Gastrocnemius medialis (tissue), 4 donors: ENCODE measurements around the gene TRPC3. TPM values are rescaled to one million over a fixed set of nuclear protein-coding genes. Genes with fewer than 3 reads are reported as not detected.

ENCODE experiments used
- ATAC-seq, 2 donors: fragments of 150-250 bp; one replicate each; pipeline ENCODE4 v1.9.1; 2016
- DNase-seq, 2 donors: peaks; one replicate each; pipeline ENCODE4 v3.0.0-alpha.2; 2019
- H3K27ac ChIP-seq, 4 donors: fragments of 200-600 bp; sonication (generic); 1 replicate in 1 of 4; 2 replicates in 3 of 4; pipeline ENCODE4 v1.5.1; 2016 to 2018; ENCODE audit warnings: mild to moderate bottlenecking in 2 of 4, moderate library complexity in 1 of 4
- H3K27me3 ChIP-seq, 3 donors: fragments of 200-600 bp; sonication (generic) in 2 of 3; 1 replicate in 1 of 3; 2 replicates in 2 of 3; pipeline versions ENCODE4 v1.5.1 to v1.6.0; 2016 to 2019; ENCODE audit warnings: mild to moderate bottlenecking in 1 of 3, moderate library complexity in 1 of 3
- H3K36me3 ChIP-seq, 2 donors: fragments of 200-600 bp; sonication (generic) in 1 of 2; one replicate each; pipeline ENCODE4 v1.5.1; 2017 to 2018
- H3K4me1 ChIP-seq, 2 donors: fragments of 200-600 bp; sonication (generic) in 1 of 2; one replicate each; pipeline ENCODE4 v1.5.1; 2016 to 2017; ENCODE audit warnings: mild to moderate bottlenecking in 2 of 2
- H3K4me3 ChIP-seq, 4 donors: fragments of 200-600 bp; sonication (generic) in 3 of 4; 1 replicate in 1 of 4; 2 replicates in 3 of 4; pipeline ENCODE4 v1.5.1; 2016 to 2019; ENCODE audit warnings: mild to moderate bottlenecking in 2 of 4
- H3K9me3 ChIP-seq, 3 donors: fragments of 200-600 bp; sonication (generic) in 2 of 3; 1 replicate in 1 of 3; 2 replicates in 2 of 3; pipeline ENCODE4 v1.5.1; 2016 to 2019
- CTCF ChIP-seq, 5 experiments: fragments of 450-650 bp in 3 of 5; fragments of 200-600 bp in 2 of 5; sonication (generic) in 2 of 5; IDR thresholded peaks in 4 of 5; conservative IDR thresholded peaks in 1 of 5; 1 replicate in 4 of 5; 2 replicates in 1 of 5; pipeline ENCODE4 v1.5.1; 2016 to 2019; ENCODE audit warnings: antibody characterized with exemption in 5 of 5, mild to moderate bottlenecking in 3 of 5, moderate library complexity in 3 of 5
- POLR2A ChIP-seq, 2 donors: fragments of 450-650 bp; IDR thresholded peaks; one replicate each; pipeline ENCODE4 v1.6.1; 2017; ENCODE audit warnings: antibody characterized with exemption in 2 of 2, mild to moderate bottlenecking in 2 of 2, moderate library complexity in 2 of 2
- in situ Hi-C, 4 donors: fragments of 200-750 bp; cut with MboI; loops; one replicate each; pipeline versions ENCODE4 v1.15.0 to v1.8.0; 2017; ENCODE audit warnings: low sequenced_read_pairs in 4 of 4
- intact Hi-C: fragments of 100-400 bp; cut with DNase I; formaldehyde crosslinking; loops from one replicate; pipeline ENCODE4 v1.15.1; 2023; ENCODE audit warnings: low total_unique reads
- total RNA-seq, 4 donors: library from RNA; depleted of rRNA; stranded (reverse); fragments of >200 nt; gene quantifications; one replicate each; pipeline versions ENCODE4 v1.1.0 to v1.2.3, GENCODE V29; 2016

TRPC3 gene
- total RNA-seq, 4 donors from 2014 or later, result 0.09 TPM; not detected in 3

- Histone ChIP-seq H3K9me3 (no peaks in the 10 kb centered on the region), H3K4me3 (no peak overlapping the region), H3K36me3 (no peaks in the 10 kb centered on the region), H3K27me3 (no peaks in the 10 kb centered on the region), H3K4me1 (no peaks in the 10 kb centered on the region), H3K27ac (no peak overlapping the region)
- intact Hi-C loops (no loop called here), in situ Hi-C loops (no loop called here)
- TF ChIP-seq POLR2A (IDR thresholded peaks at IDR 0.05) (no peak), CTCF (IDR thresholded peaks at IDR 0.05 in 4 of 5, conservative IDR thresholded peaks at IDR 0.05 in 1 of 5) (no peak)
- ATAC-seq (no peak), DNase-seq (no peak)
Observed at GRCh38 chr4:121991968-121992367, 40.1 kb upstream of the TRPC3 start.

- no peaks in the 10 kb centered on the region for H3K9me3 ChIP-seq
- no peaks in the 10 kb centered on the region for H3K4me1 ChIP-seq
- no peak for TF ChIP-seq CTCF (IDR thresholded peaks at IDR 0.05 in 4 of 5, conservative IDR thresholded peaks at IDR 0.05 in 1 of 5)
- no peak for TF ChIP-seq POLR2A (IDR thresholded peaks at IDR 0.05)
- no peak overlapping the region for H3K4me3 ChIP-seq
- intact Hi-C loops (no loop called here), in situ Hi-C loops (no loop called here)
- DNase-seq (no peak), ATAC-seq (no peak)
- H3K27ac ChIP-seq, result no peak overlapping the region
- H3K27me3 ChIP-seq, result no peaks in the 10 kb centered on the region
- H3K36me3 ChIP-seq, result no peaks in the 10 kb centered on the region
Observed at GRCh38 chr4:121990489-121990888, 38.6 kb upstream of the TRPC3 start.

- no peak for DNase-seq
- H3K36me3 ChIP-seq, result no peaks in the 10 kb centered on the region
- intact Hi-C loops, result no loop called here
- no peaks in the 10 kb centered on the region for H3K27me3 ChIP-seq
- H3K9me3 ChIP-seq, result no peaks in the 10 kb centered on the region
- in situ Hi-C loops, result no loop called here
- no peak for TF ChIP-seq CTCF (IDR thresholded peaks at IDR 0.05 in 4 of 5, conservative IDR thresholded peaks at IDR 0.05 in 1 of 5)
- TF ChIP-seq POLR2A (IDR thresholded peaks at IDR 0.05), result no peak
- H3K4me3 ChIP-seq, result no peak overlapping the region
- no peaks in the 10 kb centered on the region for H3K4me1 ChIP-seq
- H3K27ac ChIP-seq, result no peak overlapping the region
- no peak for ATAC-seq
Observed at GRCh38 chr4:121989715-121990114, 37.9 kb upstream of the TRPC3 start.

- intact Hi-C loops, result no loop called here
- DNase-seq (no peak), ATAC-seq (no peak)
- Histone ChIP-seq H3K27ac (no peak overlapping the region), H3K9me3 (no peaks in the 10 kb centered on the region), H3K4me1 (no peaks in the 10 kb centered on the region), H3K4me3 (no peak overlapping the region), H3K27me3 (no peaks in the 10 kb centered on the region), H3K36me3 (no peaks in the 10 kb centered on the region)
- TF ChIP-seq POLR2A (IDR thresholded peaks at IDR 0.05) (no peak), CTCF (IDR thresholded peaks at IDR 0.05 in 4 of 5, conservative IDR thresholded peaks at IDR 0.05 in 1 of 5) (no peak)
- in situ Hi-C loops, result no loop called here
Observed at GRCh38 chr4:121988950-121989349, 37.1 kb upstream of the TRPC3 start.

GRCh38 chr4:121980643-121981042 is 28.8 kb upstream of the TRPC3 start:
- H3K27ac ChIP-seq, result no peak overlapping the region
- H3K36me3 ChIP-seq, result no peaks in the 10 kb centered on the region
- no peaks in the 10 kb centered on the region for H3K4me1 ChIP-seq
- DNase-seq (no peak), ATAC-seq (no peak)
- TF ChIP-seq CTCF (IDR thresholded peaks at IDR 0.05 in 4 of 5, conservative IDR thresholded peaks at IDR 0.05 in 1 of 5) (no peak), POLR2A (IDR thresholded peaks at IDR 0.05) (no peak)
- no peak overlapping the region for H3K4me3 ChIP-seq
- no peaks in the 10 kb centered on the region for H3K9me3 ChIP-seq
- H3K27me3 ChIP-seq, result no peaks in the 10 kb centered on the region
- in situ Hi-C loops (no loop called here), intact Hi-C loops (no loop called here)
